Aorta (tissue), 5 donors: Measurements from ENCODE around the gene PPP1R16B. TPM values are rescaled to one million over a fixed set of nuclear protein-coding genes. Genes with fewer than 3 reads are reported as not detected.

Experiments
- ATAC-seq: fragments of 200-7000 bp; cut with Tn5 transposase; one replicate; pipeline ENCODE4 v1.9.1; 2022; ENCODE audit warnings: moderate library complexity; ENCODE audit not compliant: low FRiP score
- DNase-seq, 2 donors: peaks; one replicate each; pipeline ENCODE4 v3.0.0-alpha.2; 2020
- H3K27ac ChIP-seq, 2 donors: one replicate each; pipeline ENCODE4 v1.5.1; 2013; ENCODE audit warnings: low read length in 2 of 2, mild to moderate bottlenecking in 2 of 2, moderate library complexity in 2 of 2, control low read depth in 1 of 2, inconsistent platforms in 1 of 2, low read depth in 1 of 2
- H3K27me3 ChIP-seq, 2 donors: one replicate each; pipeline ENCODE4 v1.6.1; 2013; ENCODE audit warnings: control low read depth in 1 of 2, low read length in 1 of 2, mild to moderate bottlenecking in 1 of 2, moderate library complexity in 1 of 2; ENCODE audit not compliant: insufficient read depth in 2 of 2, control insufficient read depth in 1 of 2
- H3K36me3 ChIP-seq, 2 donors: one replicate each; pipeline ENCODE4 v1.6.1; 2013; ENCODE audit warnings: control low read depth in 1 of 2, low read length in 1 of 2, mild to moderate bottlenecking in 1 of 2; ENCODE audit not compliant: insufficient read depth in 2 of 2, control insufficient read depth in 1 of 2
- H3K4me1 ChIP-seq, 2 donors: one replicate each; pipeline ENCODE4 v1.6.1; 2013; ENCODE audit warnings: low read length in 2 of 2, control low read depth in 1 of 2, mild to moderate bottlenecking in 1 of 2, moderate library complexity in 1 of 2; ENCODE audit not compliant: insufficient read depth in 2 of 2, control insufficient read depth in 1 of 2
- H3K4me3 ChIP-seq, 2 donors: one replicate each; pipeline ENCODE4 v1.5.1; 2013; ENCODE audit warnings: low read length in 2 of 2, control low read depth in 1 of 2, mild to moderate bottlenecking in 1 of 2
- H3K9me3 ChIP-seq: one replicate; pipeline ENCODE4 v1.6.1; 2013; ENCODE audit warnings: mild to moderate bottlenecking, low read length; ENCODE audit not compliant: control insufficient read depth
- WGBS, 2 donors: extraction: QIAGEN DNeasy Blood & Tissue Kit; methylation state at CpG; one replicate each; pipeline ENCODE4 v1.1.7; 2013; 5-methylcytosine and 5-hydroxymethylcytosine counted together
- intact Hi-C, 2 donors: fragments of 100-400 bp; cut with DNase I; formaldehyde crosslinking; loops; one replicate each; pipeline versions ENCODE4 v1.14.2 to v1.15.0; 2022
- polyA plus RNA-seq, 2 donors: library from polyadenylated mRNA; stranded (reverse); fragments of 200-250 nt; gene quantifications; one replicate each; pipeline ENCODE4 v1.2.3, GENCODE V29; 2013
- total RNA-seq, 2 donors: library from RNA; stranded (reverse); fragmentation: NEBNext Ultra II Directional; extraction: Animal tissue kit (Norgen Biotek cat#: 25700); gene quantifications; one replicate each; pipeline ENCODE4 v1.2.1, GENCODE V29; 2021
- donor health status: healthy with polysubstance abuse.
- donor health status: Bipolar disorder and iron deficiency.
- donor health status: DM: no; HTN: no; CAD: no.
- donor health status: DM: no; HTN: no; CAD: no.
- donor health status: DM: yes; HTN: yes; CAD: no.

The PPP1R16B gene
- total and polyA plus RNA-seq, 4 donors = 0.97 to 17.6 (median 7.3) TPM

GRCh38 chr20:38871560-38871953 lies 66.1 kb downstream of the PPP1R16B start:
- Histone ChIP-seq H3K27ac (no peak overlapping the region), H3K9me3 (no peaks in the 10 kb centered on the region), H3K27me3 (no peaks in the 10 kb centered on the region), H3K4me3 (no peak overlapping the region), H3K36me3 (no peaks in the 10 kb centered on the region), H3K4me1 (no peaks in the 10 kb centered on the region)
- 53 to 58% methylated on average over 3 of the region's 3 CpGs for WGBS, 2 donors
- intact Hi-C loops = no loop called here
- ATAC-seq (no peak), DNase-seq (no peak)

- DNase-seq = no peak
- ATAC-seq = no peak
- Histone ChIP-seq H3K4me3 (no peak overlapping the region), H3K27ac (no peak overlapping the region), H3K27me3 (no peaks in the 10 kb centered on the region), H3K36me3 (no peaks in the 10 kb centered on the region), H3K4me1 (no peaks in the 10 kb centered on the region), H3K9me3 (no peaks in the 10 kb centered on the region)
- 70 to 72% methylated on average over 7 of the region's 7 CpGs for WGBS, 2 donors
- intact Hi-C loops = no loop called here
These were observed 66.5 kb downstream of the PPP1R16B start for GRCh38 chr20:38872036-38872435.

GRCh38 chr20:38872491-38873049 lies 67.1 kb downstream of the PPP1R16B start:
- DNase-seq (no peak), ATAC-seq (no peak)
- no peak overlapping the region for H3K4me3 ChIP-seq
- no peaks in the 10 kb centered on the region for H3K4me1 ChIP-seq
- intact Hi-C loops = no loop called here
- H3K27me3 ChIP-seq = no peaks in the 10 kb centered on the region
- WGBS, 2 donors = 75 to 81% methylated on average over 15 of the region's 15 CpGs
- H3K27ac ChIP-seq = no peak overlapping the region
- no peaks in the 10 kb centered on the region for H3K9me3 ChIP-seq
- H3K36me3 ChIP-seq = no peaks in the 10 kb centered on the region

DNA sequence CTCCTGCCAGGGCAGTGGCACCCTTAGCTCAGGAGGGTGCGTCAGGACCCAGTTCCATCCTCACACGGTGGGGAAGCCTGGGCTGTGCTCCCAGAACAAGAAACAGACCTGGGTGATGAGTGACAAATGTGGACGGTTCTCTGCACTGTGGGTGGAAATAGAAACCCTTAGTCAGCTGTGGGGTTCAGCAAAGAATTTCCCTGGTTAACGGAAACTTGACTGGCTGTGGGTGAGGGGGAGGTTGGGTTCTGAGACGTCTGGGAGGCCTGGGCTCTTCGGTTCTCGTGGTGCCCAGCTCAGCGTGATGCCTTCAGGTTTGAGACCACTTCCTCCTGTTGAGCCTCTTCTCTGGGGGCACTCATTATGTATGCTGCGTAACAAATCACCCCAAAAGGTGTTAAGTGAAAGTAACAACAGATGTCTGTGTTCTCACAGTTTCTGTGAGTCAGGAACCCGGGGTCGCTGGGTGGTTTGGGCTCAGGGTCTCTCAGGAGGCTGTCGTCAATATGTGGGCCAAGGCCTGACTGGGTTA lies 67.6 kb downstream of the PPP1R16B start:
- ATAC-seq (no peak), DNase-seq (no peak)
- H3K36me3 ChIP-seq = no peaks in the 10 kb centered on the region
- no peaks in the 10 kb centered on the region for H3K4me1 ChIP-seq
- intact Hi-C loops = no loop called here
- 48 to 67% methylated on average over 12 of the region's 12 CpGs for WGBS, 2 donors
- no peaks in the 10 kb centered on the region for H3K27me3 ChIP-seq
- H3K4me3 ChIP-seq = no peak overlapping the region
- no peaks in the 10 kb centered on the region for H3K9me3 ChIP-seq
- no peak overlapping the region for H3K27ac ChIP-seq

DNA sequence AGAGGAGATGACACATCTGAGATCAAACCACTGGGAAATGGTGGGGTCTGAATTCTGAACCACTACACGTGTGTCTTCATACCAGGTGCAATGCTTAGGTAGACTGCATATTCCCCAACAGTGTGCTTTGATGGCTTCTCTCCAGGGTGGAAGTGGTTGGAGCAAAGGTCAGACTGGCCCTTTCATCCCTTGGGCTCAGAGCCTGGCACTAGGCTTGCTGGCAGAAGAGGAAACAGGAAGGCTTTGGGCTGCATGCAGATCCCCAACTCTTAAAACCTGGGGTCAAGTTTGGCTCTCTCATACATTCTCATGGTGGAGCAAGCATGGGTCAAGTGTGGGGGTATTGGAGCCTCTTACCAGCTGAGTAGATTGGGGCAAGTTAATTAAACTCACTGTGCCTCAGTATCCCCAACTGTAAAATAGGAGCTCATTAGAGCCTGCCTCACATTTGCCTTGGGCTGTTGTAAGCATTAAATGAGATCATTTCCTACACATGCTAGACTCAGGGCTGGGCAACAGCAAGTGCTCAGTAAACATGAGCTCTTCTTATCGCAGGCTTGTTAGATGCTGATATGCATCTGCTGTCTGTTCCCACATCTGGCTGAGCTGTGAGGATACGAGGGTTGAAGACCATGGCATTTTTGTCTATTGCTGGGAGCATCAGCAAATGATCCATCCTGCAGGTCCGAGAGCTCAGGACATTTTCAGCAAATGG lies 69.1 kb downstream of the PPP1R16B start:
- ATAC-seq (no peak), DNase-seq (no peak)
- Histone ChIP-seq H3K9me3 (no peaks in the 10 kb centered on the region), H3K36me3 (no peaks in the 10 kb centered on the region), H3K27me3 (no peaks in the 10 kb centered on the region), H3K4me3 (no peak overlapping the region), H3K27ac (no peak overlapping the region), H3K4me1 (no peaks in the 10 kb centered on the region)
- 58 to 67% methylated on average over 4 of the region's 4 CpGs for WGBS, 2 donors
- intact Hi-C loops = no loop called here

- DNase-seq = no peak
- Histone ChIP-seq H3K4me1 (no peaks in the 10 kb centered on the region), H3K36me3 (no peaks in the 10 kb centered on the region), H3K27ac (no peak overlapping the region), H3K27me3 (no peaks in the 10 kb centered on the region), H3K9me3 (no peaks in the 10 kb centered on the region), H3K4me3 (no peak overlapping the region)
- peak; percentile 69 for ATAC-seq
- intact Hi-C loops = no loop called here
- WGBS, 2 donors = 32 to 34% methylated on average over 10 to 11 of the region's 11 CpGs
These were observed 69.9 kb downstream of the PPP1R16B start for GRCh38 chr20:38875175-38875993.

- no peaks in the 10 kb centered on the region for H3K4me1 ChIP-seq
- DNase-seq = no peak
- H3K9me3 ChIP-seq = no peaks in the 10 kb centered on the region
- ATAC-seq = no peak
- intact Hi-C loops = no loop called here
- no peaks in the 10 kb centered on the region for H3K36me3 ChIP-seq
- 85 to 89% methylated on average over 6 of the region's 6 CpGs for WGBS, 2 donors
- no peak overlapping the region for H3K4me3 ChIP-seq
- no peaks in the 10 kb centered on the region for H3K27me3 ChIP-seq
- H3K27ac ChIP-seq = no peak overlapping the region
These were observed 72.0 kb downstream of the PPP1R16B start for GRCh38 chr20:38877483-38877882.

DNA sequence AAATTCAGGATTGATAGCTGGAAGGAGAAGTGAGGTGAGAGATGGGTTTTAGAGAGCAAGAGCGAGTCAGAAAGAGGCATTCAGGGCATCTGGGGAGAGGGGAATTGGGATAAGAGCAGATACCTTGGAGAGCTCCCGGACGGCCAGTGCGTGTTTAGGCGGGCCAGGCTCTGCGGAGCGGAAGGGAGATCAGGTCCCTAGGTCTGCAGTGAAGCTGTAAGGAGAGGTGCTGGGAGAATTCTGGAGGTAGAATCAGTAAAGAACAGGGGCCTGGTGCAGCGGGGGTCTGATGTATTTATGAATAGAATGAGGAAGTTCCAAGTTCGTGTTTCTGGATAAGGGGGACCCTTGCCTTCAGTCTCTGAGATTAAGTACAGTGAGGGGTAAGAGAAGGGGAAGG lies 73.4 kb downstream of the PPP1R16B start:
- DNase-seq (no peak), ATAC-seq (no peak)
- Histone ChIP-seq H3K36me3 (no peaks in the 10 kb centered on the region), H3K9me3 (no peaks in the 10 kb centered on the region), H3K27ac (no peak overlapping the region), H3K4me1 (no peaks in the 10 kb centered on the region), H3K4me3 (no peak overlapping the region), H3K27me3 (no peaks in the 10 kb centered on the region)
- intact Hi-C loops = no loop called here
- 7 to 8% methylated on average over 9 of the region's 9 CpGs for WGBS, 2 donors
